Lung microvascular endothelial cell (primary cell): ENCODE data around the gene PLEK. TPM values are rescaled to one million over a fixed set of nuclear protein-coding genes. Genes with fewer than 3 reads are reported as not detected.
"Not testable (repeated sequence)": the region's sequence is repeated elsewhere in the genome, so short reads cannot be mapped to it uniquely, and the experiment has no call there.

Experiments used
- DNase-seq, 2 donors: peaks; one replicate each; pipeline versions ENCODE4 v3.0.0 to v3.0.0-alpha.2; 2010; ENCODE audit warnings: low read depth in 2 of 2
- total RNA-seq: library from RNA; depleted of rRNA; stranded (reverse); fragments of >200 nt; gene quantifications from 2 replicates; pipeline ENCODE4 v1.2.1, GENCODE V29; 2014

Gene PLEK, protein sequence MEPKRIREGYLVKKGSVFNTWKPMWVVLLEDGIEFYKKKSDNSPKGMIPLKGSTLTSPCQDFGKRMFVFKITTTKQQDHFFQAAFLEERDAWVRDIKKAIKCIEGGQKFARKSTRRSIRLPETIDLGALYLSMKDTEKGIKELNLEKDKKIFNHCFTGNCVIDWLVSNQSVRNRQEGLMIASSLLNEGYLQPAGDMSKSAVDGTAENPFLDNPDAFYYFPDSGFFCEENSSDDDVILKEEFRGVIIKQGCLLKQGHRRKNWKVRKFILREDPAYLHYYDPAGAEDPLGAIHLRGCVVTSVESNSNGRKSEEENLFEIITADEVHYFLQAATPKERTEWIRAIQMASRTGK
- under 0.01 TPM in 2 replicates for total RNA-seq

DNA sequence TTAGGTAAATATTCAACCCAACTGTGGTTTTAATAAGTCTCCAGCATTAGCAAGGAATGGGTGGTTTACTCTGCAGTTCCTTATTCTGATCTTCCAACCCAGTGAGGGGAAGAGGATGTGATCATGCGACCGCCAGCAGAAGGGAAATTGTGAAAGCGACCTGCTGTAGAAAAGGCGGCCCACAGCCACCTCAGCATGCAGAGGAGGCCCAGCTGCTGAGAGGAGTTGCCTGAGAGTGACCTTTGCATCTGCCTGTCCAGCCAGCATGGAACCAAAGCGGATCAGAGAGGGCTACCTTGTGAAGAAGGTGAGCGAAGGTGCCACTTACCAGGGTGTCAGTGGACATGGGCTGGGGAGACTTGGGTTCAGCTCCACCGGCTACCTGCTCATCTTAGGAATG, at the start of gene PLEK:
Gene PLEK, plus strand, starts transcription at position 196 of the 400 bp plus-strand sequence. Its CDS starts 70 bp downstream, at position 266.
- no peak for DNase-seq

DNA sequence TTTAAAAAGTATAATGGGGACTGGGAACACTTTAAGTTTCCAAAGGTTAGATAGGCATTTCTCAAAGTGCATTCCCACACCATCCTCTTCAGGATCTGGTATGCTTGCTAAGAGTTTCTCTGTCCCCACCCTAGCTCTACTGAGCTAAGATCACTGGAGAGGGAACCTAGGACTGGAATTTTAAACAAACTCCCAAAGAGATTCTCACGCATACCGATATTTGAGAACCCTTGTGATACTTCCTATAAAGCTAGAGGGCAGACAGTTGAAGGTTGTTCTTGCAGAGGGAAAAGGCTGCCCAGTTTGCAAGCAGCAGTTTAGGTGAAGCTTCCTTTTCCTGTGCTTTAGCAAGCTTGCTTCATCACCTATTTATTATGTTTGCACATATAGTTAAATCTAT, 49.0 kb upstream of the PLEK start:
- no peak for DNase-seq

GRCh38 chr2:68317971-68318913, 46.8 kb upstream of the PLEK start:
- peak; percentile 11 to 22 for DNase-seq

DNA sequence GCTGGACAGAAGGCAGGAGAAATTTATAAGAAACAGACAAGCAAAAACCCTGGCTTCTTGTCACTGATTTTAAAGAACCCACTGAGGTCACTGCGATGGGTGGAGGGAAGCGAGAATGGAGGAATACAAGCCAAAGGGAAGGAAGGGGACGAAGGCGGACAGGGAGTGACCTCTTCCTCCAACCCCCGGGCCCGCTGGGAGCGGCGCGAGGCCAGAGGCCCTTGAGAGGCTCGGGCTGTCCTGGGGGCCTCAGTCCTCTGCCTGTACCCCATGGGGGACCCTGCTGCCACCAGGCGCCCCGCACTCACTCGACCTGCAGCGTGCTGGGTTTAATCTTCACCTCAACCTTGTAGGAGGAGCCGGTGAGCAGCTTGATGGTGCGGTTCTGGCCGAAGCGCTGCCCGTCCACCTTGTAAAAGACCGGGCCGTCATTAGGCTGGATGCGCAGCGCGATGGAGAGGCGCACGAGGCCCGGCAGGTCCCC, 46.1 kb upstream of the PLEK start:
- no peak for DNase-seq

- DNase-seq: peak; percentile 92 to 94
Measured at GRCh38 chr2:68319398-68320117, 45.5 kb upstream of the PLEK start, which contains the start of gene CNRIP1. TSS of gene CNRIP1 (minus strand) at chr2:68319949. CDS start at chr2:68319400, 549 bp downstream.

DNA sequence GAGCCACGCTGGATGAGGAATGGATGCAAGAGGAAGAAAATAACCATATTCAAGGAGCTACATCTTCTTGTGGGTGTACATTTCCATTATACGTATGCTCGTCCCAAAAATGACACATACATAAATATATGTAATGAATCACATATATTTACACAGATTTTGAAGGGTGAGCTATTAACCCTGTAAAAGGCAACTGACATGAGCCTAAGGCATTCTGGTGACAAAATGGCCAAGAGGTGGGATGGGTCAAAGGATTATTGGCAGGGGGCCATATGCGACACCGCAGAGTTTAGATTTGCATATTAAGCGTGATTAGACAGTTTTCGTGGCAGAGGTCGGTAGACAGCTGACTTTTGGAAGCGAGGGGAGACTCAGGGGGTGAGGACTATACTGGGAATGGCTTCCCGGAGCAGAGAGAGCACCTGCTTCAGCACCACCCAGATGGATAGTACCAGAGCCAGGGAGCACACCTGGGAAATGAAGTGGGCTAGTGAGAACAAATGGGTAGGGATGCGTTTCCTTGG, 44.9 kb upstream of the PLEK start:
- DNase-seq: peak in 1 of 2 donors; percentile 61

DNA sequence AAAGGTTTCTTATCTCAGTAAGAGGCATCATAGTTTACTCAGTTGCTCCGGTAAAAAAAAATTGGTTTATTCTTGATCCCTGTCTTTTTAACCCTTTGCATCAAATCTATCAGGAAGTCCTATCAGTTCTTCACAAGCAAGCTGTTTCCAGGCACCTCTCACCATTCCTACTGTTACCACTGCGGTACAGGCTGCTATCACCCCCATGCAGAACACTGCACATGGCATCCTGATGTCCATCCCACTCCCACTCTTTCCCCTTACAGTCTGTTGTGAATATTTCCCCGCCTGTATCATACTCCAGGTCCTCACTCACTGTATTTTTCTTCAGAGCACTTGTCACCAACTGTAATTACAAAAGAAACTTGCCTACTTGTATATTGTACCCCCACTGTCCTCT, 40.0 kb upstream of the PLEK start:
- DNase-seq: no peak

DNA sequence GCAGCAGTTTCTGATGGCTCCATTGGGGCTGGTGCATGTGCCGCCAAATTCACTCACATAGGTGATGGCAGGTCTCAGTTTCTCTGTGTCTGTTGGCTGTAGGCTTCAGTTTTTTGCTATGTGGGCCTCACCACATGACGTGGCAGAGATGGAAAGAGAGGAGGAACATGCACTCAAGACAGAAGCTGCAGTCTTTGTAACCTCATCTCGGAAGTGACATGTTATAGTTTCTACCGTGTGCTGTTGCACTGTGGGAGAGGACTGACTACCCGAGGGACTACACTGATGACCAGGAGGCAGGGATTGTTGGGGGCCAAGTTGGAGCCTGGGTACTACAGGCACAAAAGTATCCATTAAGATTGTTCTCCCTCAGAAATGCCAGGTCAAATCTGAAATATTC, 36.2 kb upstream of the PLEK start:
- no peak for DNase-seq

DNA sequence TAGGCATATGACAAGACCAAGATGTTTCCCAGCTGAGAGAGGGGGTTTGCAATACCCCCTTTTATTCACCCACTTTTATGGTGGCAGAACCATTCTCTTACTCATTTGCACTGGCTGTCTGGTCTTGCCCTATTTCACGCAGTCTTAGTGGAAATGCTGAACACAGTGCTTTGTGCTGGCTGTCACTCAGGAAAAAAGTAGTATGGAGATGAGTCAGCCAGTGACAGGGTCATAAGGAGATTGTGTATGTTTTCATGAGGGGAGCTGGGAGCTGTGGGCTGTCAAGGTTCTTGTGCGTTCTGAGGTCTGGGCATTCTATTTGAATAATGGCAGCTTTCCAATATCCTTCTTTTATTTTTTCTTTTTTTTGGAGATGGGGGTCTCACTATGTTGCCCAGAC, 34.4 kb upstream of the PLEK start:
- peak; percentile 31 to 39 for DNase-seq

- no peak for DNase-seq
Measured at GRCh38 chr2:68333009-68333408, 32.1 kb upstream of the PLEK start.

DNA sequence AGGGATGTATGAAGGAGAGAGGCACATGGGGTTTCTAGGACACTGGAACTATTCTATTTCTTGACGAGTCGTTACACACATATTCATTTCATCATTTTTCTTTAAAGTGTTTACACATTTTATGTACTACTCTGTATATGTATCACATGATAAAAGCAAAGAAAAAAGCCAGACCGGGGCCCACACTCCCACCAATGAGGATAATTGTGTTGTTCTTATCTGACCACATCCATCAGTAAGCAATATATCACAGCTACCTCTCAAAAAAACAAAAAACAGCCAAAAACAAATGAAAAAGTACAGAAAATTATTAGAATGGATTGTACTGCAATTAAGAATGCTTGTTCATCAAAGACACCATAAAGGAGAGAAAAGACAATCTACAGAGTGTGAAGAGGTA, 31.2 kb upstream of the PLEK start:
- no peak for DNase-seq

DNA sequence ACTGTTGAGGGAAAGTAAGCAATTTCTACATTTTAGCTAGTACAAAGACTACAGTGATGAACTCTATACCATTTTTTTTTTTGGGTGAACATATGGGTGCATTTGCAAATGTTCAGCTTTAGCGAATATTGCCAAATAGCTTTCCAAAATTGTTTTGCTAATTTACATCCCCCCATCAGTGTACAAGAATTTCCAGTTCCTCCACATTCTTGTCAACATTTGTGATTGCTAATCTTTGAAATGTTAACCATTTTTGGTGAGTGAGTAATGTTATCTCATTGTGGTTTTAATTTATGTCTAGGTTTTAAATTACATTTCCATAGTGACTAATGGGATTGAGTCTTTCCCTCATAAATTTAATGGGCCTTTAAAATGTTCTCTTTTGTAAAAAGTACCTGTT, 28.9 kb upstream of the PLEK start:
- peak in 1 of 2 donors; percentile 5 for DNase-seq

- no peak for DNase-seq
Measured at GRCh38 chr2:68340226-68341061, 24.6 kb upstream of the PLEK start.

DNA sequence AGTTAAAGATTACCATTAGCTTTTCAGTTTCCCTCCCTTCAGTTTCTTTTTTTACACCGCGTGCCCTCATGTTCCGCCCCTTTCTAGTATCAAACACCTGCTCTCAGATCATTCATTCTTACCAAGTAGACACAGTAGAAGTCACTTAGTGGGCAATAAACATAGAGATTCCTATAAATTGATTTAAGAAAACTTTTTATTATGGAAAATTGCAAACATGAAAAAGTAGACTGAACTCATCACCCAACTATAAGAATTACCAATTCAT, 24.1 kb upstream of the PLEK start:
- DNase-seq: no peak

DNA sequence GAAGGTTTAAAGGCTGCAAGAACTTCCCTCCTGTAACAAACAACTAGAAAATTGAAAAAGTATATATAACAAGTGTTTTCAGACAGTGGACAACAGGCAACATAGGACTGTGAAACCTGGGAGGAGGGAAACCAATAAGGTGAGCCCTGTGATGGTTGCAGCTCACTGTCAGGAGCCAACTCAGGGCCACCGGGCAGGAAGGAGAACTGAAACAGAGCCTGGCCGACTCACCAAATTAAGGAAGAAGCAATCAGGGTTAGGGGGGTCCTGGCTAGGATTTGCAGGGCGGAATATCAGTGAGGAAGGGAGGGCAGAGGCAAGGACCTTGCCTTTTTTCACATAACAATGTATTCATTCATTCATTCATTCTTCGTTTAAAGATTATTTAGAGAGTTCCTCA, 23.5 kb upstream of the PLEK start:
- DNase-seq: no peak

- no peak for DNase-seq
Measured at GRCh38 chr2:68342470-68342869, 22.6 kb upstream of the PLEK start.

- DNase-seq: no peak
Measured at GRCh38 chr2:68344031-68344430, 21.1 kb upstream of the PLEK start.

DNA sequence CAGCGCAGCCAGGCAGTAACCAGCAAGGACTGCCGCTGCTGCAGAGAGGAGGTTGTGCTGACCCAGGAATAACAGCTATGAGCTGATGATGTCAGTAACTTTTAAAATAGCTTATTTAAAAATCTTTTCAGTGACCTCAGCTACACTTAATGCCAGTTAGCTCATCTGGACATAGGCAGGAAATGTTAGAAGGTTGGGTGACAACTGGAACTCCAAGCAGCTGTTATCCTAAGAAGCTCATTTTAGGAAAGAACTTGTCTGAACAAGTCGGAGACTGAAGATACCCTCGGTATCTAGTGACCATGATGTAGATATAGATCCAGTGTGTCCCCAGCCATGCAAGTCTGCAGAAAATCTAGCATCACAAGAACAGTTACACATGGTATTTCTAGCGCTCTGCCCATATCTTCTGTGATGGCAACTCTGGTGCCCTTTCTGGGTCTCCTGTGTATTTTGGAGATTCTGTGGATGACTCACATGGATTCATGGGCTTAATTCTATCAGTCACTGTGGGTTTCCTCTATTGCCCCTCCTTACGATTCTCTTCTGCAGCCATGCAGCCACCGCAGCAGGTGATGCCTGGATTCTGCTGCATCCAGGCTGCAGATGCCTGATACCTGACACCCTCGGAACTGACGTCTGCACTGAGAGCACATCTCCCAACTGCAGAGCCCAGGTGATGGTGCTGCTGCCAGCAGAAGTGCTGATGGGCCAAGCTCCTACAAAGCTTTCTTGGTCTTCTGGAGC, 19.8 kb upstream of the PLEK start:
- DNase-seq: no peak

GRCh38 chr2:68349091-68349490, 16.0 kb upstream of the PLEK start:
- not testable (repeated sequence) for DNase-seq

GRCh38 chr2:68351997-68352396, 13.1 kb upstream of the PLEK start:
- no peak for DNase-seq
